Activated CD8-positive, alpha-beta memory T cell treated with anti-CD3 and anti-CD28 coated beads, Interleukin-2, amount 50 U/mL, for 24 hours (primary cell): ENCODE data around the gene OR5AU1.
"Not testable (repeated sequence)": the region's sequence is repeated elsewhere in the genome, so short reads cannot be mapped to it uniquely, and the experiment has no call there.

Experiments used
- DNase-seq: peaks from one replicate; pipeline ENCODE4 v3.0.0-alpha.2; 2020; ENCODE audit errors: extremely low read depth

The OR5AU1 gene

DNA sequence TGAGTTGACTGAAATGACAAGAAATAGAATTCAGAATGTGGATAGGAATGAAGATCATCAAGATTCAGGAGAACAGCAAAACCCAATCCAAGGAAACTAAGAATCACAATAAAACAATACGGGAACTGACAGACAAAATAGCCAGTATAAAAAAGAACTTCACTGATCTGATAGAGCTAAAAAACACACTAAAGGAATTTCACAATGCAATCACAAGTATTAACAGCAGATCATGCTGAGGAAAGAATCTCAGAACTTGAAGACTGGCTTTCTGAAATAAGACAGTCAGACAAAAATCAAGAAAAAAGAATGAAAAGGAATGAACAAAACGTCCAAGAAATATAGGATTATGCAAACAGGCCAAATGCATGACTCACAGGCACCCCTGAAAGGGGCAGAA, 15.3 kb upstream of the OR5AU1 start:
- no peak for DNase-seq

DNA sequence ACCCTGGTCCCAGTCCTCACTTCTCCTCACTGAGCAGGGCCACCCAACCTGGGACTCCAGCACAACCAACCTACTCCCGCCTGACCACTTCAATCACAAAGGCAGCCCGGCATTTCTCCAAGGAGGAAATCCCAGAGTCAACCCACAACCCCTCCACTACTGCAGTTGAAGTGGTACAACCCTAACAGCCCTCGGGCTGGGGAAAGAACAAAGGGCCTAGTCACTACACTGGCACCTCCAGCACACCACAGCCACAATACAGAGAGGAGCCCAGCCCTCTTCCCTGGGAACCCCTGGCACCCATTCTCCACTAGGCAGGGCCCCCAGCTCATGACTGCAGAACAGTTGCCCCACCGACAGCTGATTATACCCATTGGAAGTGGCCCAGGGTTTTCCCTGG, 13.7 kb upstream of the OR5AU1 start:
- no peak for DNase-seq

DNA sequence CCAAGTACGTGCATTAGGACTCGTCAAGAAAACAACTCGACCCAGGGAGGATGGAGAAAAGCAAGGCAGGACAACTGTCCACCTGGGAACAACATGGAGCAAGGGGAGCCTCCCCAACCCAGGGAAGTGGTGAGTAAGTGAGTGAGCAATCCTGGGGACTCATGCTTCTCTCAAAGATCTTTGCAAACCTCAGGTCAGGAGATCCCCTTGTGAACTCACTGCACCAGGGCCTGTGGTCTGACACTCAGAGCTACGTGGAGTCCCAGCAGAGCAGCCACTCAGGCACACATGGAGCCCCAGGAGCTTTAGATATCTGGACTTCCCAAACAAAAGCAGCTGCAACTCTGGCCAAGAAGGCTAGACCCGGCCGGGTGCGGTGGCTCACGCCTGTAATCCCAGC, 12.2 kb upstream of the OR5AU1 start:
- no peak for DNase-seq

DNA sequence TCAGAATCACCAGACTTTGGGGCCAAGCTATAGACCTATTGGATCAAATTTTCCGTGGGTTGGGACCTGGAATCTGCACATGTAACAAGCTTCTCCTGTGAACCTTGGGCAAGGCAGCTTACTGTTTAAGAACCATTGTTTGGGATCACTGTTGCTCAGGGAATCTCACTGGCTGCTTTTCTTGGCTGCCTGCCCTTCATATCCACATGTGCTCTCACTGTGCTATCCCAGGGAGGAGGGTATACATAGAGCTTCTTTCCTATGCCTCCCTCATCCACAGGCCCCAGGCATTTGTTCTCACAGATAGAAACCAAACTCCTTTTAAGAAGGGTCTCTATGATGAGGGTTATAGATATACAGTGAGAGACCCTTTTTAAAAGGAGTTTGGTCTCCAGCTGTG, 9.8 kb upstream of the OR5AU1 start:
- not testable (repeated sequence) for DNase-seq

DNA sequence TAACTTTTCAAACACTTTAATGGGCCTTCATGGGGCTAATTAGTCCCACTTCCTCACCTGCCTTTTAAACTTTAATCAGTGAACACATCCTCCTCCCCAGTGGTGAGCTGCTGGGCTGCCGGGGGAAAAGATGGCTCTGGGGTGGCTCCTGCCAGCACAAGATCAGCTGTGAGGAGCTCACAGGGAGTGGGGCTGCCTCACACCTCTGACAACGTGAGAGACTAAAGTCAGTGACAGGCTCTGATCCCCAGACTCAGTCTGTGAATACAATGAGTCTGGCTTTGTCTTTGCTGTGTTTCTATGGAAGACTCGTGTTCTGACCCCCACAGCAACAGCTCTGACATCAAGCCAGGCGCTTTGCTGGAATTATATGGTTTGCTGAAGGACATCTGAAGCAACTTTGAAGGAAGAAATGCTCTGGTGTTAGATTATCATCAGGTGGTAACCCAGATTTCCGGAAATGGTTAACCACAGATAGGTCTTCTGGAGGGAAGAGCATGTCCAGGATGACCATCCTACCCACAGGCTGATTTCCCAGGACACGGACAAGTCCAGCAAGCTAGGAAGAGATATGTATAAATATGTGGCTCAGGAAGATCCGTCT, 9.2 kb upstream of the OR5AU1 start:
- DNase-seq = not testable (repeated sequence)

DNA sequence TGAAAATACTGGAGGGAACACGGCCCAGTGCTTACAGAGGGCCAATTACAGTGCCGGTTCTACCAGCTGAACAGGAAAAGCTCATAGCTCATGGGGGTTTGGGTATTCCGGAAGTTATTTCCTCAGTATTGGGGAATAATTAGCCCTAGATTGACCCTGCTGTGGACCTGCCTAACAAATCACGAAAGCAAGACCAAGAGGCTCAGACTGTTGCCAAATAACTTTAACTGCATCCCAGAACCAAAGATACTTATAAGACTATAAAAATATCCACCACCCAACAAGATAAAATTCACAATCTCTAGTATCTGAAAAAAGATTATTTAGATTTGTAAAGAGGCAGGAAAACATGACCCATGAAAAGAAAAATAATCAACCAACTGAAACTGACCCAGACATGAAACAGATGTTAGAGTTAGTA, 8.0 kb upstream of the OR5AU1 start:
- DNase-seq = no peak

DNA sequence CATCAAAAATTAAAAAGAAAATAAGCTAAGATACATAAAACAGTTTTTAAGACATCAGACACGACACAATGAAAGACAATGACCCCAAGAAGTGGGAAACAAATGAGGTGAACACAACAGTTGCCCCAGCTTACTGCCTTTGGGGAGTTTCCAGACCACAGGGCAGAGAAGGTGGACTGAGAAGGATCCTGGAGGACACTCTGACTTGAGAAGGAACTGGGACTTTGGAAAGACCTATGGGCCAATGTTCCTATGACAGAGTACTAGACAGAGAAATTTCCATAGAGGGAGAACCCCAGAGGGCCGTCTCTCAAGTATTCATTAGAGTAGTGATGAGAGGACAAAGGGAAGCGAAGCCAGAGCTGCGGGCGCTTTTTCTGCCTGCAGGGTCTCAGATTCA, 6.2 kb upstream of the OR5AU1 start:
- no peak for DNase-seq

DNA sequence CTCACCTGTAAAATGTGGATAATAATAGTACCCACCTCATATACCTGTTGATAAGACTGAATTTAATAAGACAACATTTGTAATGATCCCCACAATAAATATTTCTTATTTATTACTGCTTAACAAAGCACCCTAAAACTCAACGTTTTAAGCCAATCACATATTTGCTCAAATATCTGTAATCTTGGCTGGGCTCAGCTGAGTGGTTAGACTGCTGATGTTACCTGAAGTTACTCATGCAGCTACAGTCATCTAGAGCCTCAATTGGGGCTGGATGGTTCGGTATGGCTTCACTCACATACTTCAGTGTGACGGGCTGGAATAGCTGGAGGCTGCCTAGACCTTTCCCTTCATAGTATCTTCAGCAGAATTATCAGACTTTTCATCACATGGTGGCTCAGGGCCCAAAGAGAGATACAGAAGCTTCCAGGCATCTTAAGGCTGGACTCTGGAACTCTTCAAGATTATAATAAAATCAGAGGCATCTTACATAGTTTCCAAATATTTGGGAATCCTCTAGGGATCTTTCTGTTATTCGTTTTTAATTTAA, 4.3 kb upstream of the OR5AU1 start:
- DNase-seq = no peak

DNA sequence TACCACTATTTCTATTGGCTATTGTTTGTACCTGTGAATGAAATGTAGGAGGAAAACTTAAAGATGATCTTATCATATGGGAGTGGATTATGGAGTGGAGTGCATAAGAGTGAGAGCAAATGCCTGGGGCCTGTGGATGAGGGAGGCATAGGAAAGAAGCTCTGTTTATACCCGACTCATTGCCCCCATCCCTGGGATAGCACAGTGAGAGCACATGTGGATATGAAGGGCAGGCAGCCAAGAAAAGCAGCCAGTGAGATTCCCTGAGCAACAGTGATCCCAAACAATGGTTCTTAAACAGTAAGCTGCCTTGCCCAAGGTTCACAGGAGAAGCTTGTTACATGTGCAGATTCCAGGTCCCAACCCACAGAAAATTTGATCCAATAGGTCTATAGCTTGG, 2.3 kb upstream of the OR5AU1 start:
- DNase-seq = not testable (repeated sequence)

DNA sequence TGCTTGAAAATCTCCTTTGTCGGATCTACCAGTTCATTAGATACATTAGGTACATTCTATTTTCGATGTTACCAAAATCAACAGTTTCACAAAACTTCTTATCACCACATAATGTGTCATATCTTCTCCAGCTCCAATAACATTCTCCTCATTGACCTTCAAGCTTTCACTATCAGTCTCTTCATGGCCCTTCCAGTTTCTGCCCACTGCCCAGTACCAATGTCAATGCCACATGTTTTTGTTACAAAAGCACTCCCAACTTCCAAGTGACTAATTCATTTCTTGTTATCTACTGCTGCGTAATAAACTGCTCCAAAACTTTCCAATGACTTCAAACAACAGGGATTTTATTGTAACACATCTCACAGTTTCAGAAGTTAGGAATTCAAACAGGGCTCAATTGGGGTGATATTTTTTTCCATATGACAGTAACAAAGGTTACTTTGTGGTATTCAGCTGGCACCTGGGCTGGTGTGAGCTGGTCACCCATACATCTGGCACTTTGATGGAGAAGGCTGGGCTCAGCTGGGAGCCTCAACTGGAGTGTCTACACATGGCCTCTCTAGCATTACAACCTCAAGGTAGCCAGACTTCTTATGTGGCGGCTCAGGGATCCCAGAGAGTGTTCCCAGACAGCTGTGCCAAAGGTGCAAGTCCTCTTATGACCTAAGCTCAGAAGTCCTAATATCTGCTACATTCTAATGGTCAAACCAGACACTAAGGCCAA, 6.1 kb downstream of the OR5AU1 start:
- no peak for DNase-seq

DNA sequence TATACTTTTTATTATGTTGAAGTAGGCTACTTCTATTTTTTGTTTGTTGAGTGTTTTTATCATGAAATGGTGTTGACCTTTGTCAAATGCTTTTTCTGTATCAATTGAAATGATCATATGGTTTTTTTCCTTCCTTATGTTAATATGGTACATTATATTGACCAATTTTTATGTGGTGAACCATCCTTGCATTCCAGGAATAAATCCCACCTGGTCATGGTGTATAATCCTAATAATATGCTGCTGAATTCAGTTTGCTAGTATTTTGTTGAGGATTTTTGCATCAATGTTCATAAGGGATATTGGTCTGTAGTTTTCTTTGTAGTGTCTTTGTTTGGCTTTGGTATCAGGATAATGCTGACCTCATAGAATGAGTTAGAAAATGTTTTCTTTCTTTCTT, 10.4 kb downstream of the OR5AU1 start:
- no peak for DNase-seq

DNA sequence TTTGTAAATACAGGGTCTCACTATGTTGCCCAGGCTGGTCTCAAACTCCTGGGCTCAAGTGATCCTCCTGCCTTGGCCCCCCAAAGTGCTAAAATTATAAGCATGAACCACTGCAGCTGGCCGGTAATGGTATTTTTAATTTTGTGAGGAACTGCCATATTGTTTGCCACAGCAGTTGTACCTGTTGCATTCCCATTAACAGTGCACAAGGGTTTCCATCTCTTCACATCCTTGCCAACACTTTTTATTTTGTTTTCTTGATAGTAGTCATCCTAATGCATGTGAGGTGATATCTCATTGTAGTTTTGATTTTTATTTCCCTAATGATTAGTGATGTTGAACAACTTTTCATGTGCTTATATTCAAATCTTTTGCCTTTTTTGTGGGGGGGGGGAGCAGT, 13.5 kb downstream of the OR5AU1 start:
- DNase-seq = no peak

DNA sequence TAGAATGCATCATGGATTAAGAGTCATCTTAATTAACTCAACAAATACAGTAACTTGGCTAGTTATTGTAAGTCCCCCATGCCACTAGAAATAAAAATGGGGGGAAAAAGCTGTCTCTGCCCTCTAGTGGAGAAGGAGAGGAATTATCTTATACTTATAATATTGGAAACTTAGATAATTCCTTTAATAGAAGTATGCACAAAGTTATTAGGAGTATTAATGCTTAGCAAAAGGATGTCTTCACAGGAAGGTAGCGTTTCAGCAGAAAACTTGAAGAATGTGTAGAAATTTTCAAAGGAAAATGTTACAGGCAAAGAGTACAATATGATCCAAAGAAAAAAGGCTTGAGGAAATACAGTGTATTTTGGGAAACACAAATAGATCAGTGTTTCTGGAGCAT, 19.8 kb downstream of the OR5AU1 start:
- no peak for DNase-seq

DNA sequence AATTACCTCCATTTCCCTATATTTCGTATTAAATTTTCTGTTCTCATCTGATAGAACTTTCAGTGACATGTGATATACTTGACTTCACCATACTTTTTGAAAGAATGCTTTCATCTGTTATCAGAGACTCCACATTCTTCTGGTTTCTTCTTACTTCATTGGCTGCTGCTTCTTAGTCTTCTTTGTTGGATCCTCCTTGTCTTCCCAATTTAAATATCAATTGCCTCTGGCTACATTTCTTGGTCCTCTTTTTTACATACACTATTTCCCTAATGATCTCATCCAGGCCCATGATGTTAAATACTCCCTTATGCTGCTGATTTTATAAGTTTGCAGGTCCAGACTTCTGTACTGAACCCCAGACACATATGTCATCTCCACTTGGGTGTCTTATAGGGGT, 22.0 kb downstream of the OR5AU1 start:
- DNase-seq = no peak

DNA sequence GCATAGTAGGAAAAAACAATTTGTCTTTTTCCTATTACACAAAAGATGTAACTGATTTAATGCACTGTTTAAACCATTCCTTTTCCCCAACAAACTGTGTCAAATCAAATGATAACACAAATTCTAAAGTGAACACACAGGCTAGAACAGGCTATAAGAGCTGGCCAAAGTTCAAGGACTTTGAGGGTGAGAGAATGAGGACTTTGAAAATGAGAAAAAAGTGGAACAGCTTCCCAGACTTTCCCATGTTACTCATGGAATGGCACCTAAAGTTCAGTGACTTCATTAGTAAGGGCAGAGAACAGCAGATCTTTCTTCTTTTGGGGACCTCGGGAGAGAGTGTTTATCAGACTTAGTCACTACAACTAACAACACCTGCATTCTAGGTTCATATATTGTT, 32.4 kb downstream of the OR5AU1 start:
- DNase-seq = no peak

DNA sequence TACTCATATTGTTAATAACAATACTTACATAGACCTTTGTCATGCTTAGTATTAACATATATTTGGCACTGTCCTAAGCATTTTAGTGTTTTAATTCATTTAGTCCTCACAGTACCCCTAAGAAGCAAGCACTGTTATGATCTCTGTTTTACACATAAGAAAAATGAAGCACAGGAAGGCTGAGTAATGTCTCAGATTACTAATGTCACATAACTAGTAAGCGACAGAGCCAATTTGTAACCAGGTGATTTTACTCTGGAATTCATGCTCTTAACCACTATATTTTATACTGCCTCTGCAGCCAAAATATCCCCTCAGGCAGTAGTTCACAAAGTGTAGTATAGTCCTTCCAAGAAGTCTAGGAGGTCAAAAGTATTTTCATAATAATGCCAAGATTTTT, 34.7 kb downstream of the OR5AU1 start:
- DNase-seq = no peak

DNA sequence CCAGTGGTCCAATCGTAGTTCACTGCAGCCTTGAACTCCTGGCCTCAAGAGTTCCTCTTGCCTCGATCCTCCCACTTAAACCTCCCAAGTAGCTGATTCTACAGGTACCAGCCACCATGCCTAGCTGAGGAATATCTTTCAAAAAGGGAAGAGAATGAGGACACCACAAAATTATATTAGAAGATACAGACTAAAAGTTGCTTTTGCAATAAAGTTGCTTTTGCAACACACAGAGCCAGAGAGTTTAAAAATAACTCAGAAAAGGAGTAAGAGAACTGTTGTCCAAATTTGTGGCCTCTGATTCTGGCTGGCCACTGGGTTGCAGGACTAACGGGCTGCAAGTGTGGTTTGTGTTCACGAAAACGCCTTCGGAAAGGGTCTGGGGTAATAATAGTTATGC, 35.2 kb downstream of the OR5AU1 start:
- no peak for DNase-seq

DNA sequence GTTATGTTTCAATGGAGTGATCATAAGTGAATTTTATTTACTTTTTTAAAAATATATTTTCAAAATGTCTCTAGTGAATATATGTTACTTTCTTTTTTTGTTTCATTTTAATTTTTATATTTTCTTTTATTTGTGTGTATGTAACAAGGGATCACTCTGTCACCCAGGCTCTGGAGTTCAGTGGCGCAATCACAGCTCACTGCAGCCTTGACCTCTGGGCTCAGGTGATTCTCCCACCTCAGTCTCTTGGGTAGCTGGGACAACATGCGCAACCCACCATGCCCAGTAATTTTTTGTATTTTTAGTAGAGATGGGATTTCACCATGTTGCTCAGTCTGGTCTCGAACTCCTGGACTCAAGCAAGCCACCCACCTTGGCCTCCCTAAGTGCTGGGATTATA, 36.9 kb downstream of the OR5AU1 start:
- no peak for DNase-seq

DNA sequence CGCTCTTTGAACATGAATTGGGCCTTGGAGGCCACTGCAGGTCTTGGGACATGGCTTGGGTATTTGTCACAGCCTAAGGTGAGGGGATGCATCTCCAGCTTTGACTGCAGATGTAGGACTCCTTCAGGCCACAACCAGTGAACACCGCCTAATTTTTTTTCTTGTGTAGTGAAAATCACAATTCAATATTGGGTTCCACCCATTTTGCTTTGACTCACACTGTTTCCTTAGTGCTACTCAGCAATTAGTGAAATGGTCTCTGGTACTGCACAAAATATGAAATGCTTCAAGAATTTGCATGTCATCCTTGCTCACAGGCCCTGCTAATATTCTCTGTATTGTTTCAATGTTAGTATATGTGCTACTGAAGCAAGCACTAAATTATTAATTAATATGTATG, 42.5 kb downstream of the OR5AU1 start:
- no peak for DNase-seq

DNA sequence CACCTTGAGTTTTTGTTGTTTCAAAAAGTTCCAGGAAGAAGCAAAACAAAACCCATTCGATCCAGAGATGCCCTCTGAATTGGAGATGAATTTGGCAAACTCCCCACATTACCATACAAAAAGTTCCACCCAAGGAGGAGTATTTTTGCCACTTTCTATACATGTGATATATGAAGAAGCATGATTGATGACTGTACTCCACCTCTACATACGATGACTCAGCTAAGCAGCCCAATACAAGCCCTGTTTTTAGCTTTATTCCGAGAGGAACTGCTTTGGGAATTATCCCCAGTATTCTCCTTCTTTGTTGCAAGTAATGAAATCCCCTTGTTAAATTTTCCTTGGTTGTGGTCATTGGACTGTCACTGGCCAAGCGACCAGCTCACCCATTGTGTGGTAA, 43.6 kb downstream of the OR5AU1 start:
- no peak for DNase-seq

DNA sequence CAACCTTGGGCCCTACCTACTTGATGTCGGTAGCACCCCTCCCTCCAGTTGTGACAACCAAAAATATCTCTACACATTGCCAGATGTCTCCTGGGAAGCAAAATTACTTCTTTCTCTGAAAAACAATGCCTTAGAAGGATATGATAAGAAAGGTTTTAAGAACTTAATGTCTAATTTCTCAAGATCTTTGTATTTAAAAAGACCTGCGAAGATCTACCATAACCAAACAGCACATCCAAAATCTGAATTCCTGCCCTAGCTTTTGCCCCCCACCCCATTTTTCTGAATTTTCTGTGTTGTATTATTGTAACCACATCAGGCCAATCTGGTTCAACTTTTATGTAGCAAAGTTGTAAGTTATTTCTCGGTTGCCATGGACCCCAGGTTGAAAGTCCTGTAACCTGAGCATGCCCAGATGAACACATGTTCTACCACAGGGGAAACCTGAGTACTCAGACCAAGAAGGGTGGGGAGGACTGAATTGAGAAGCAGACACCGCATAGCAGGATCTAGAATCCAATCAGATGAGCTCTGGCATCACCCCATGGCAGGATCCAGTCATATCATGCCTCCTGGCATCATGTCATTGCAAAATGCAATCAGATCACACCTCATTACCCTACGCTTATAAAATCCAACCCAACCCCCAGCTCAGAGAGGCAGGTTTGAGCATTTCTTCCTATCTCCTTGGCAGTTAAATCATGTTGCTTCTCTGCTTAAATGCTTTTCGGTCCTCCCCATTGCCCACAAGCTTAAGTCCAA, 46.3 kb downstream of the OR5AU1 start:
- DNase-seq = no peak

DNA sequence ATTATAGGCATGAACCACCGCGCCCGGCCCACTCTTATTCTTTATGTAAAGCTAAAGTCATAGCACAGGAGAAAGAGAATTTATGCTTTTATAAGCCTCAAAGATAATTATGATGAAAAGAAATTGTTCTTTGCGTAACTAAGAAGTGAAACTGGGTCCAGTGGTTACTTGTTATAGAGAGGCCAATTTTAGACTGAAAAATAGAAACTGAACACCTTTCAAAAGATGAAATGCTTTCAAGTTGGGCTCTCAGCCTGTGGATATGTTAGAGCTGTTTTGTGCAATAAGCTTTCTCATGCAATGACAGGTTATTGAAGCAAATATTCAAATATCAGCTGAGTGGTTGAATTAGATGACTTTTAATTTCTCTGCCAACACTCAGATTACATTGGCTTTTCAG, 47.1 kb downstream of the OR5AU1 start:
- DNase-seq = no peak

DNA sequence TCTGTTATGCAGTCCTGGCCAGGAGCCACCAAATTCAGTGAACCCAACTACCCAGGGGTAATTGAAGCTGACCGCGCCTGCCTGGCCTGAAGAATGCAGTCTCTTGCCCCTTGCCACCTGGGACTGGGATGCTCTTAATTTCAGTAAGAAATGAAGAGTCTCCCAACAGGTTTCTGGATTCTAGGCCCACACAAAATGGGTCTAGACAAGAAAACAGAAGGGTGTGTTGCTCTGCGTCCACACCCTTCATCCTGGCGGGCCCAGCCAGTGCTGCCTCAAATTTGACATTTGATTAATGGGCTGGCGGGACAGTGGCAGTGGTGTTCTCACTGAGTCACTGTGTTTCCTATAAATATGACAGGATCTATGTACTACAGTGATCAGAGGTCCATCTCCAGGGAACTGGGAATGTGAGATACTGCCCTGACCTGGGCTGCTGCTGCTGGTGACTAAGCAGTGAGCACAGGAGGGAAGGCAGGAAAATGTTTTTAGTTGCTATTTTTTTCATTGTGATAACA, 48.5 kb downstream of the OR5AU1 start:
- no peak for DNase-seq
